Trophoblast cell (in vitro differentiated cells and primary cell): ENCODE data around the gene FHOD3.

ENCODE experiments used
- DNase-seq, 2 donors: peaks; one replicate each; pipeline ENCODE4 v3.0.0-alpha.2; 2016
- H2AFZ ChIP-seq: 2 replicates; pipeline ENCODE4 v1.6.1; 2013; ENCODE audit warnings: low read length, moderate library complexity, mild to moderate bottlenecking; ENCODE audit not compliant: insufficient read depth, poor library complexity
- H2AK5ac ChIP-seq: 2 replicates; pipeline ENCODE4 v1.6.1; 2013; ENCODE audit warnings: mild to moderate bottlenecking, low read length
- H2BK120ac ChIP-seq: 2 replicates; pipeline ENCODE4 v1.6.1; 2013; ENCODE audit warnings: low read length, mild to moderate bottlenecking, moderate library complexity; ENCODE audit not compliant: insufficient read depth, poor library complexity
- H2BK12ac ChIP-seq: 2 replicates; pipeline ENCODE4 v1.6.1; 2013; ENCODE audit warnings: mild to moderate bottlenecking, low read length, moderate library complexity
- H2BK5ac ChIP-seq: 2 replicates; pipeline ENCODE4 v1.6.1; 2013; ENCODE audit warnings: low read length, low read depth, moderate library complexity, mild to moderate bottlenecking; ENCODE audit not compliant: poor library complexity
- H3K14ac ChIP-seq: 2 replicates; pipeline ENCODE4 v1.6.1; 2013; ENCODE audit warnings: mild to moderate bottlenecking, low read length
- H3K18ac ChIP-seq: 2 replicates; pipeline ENCODE4 v1.6.1; 2013; ENCODE audit warnings: mild to moderate bottlenecking, low read length
- H3K23ac ChIP-seq: 2 replicates; pipeline ENCODE4 v1.6.1; 2013; ENCODE audit warnings: low read length
- H3K27ac ChIP-seq: 2 replicates; pipeline ENCODE4 v1.5.1; 2013; ENCODE audit warnings: low read depth, mild to moderate bottlenecking, inconsistent platforms, low read length, moderate library complexity
- H3K27me3 ChIP-seq: 2 replicates; pipeline ENCODE4 v1.6.1; 2013; ENCODE audit warnings: inconsistent platforms, mild to moderate bottlenecking, low read length, moderate library complexity; ENCODE audit not compliant: insufficient read depth
- H3K36me3 ChIP-seq, 2 experiments: 1 replicate in 1 of 2; 2 replicates in 1 of 2; pipeline ENCODE4 v1.6.1; 2013; ENCODE audit warnings: low read length in 2 of 2, mild to moderate bottlenecking in 2 of 2, moderate library complexity in 1 of 2; ENCODE audit not compliant: insufficient read depth in 2 of 2, control insufficient read depth in 1 of 2
- H3K4ac ChIP-seq: 2 replicates; pipeline ENCODE4 v1.6.1; 2013; ENCODE audit warnings: low read depth, mild to moderate bottlenecking, low read length, moderate library complexity
- H3K4me1 ChIP-seq, 2 experiments: 1 replicate in 1 of 2; 2 replicates in 1 of 2; pipeline ENCODE4 v1.6.1; 2013; ENCODE audit warnings: low read length in 2 of 2, mild to moderate bottlenecking in 2 of 2, moderate library complexity in 1 of 2; ENCODE audit not compliant: insufficient read depth in 2 of 2, control insufficient read depth in 1 of 2
- H3K4me2 ChIP-seq: 2 replicates; pipeline ENCODE4 v1.6.1; 2013; ENCODE audit warnings: inconsistent platforms, mild to moderate bottlenecking, low read length, moderate library complexity
- H3K4me3 ChIP-seq: 2 replicates; pipeline ENCODE4 v1.5.1; 2013; ENCODE audit warnings: mild to moderate bottlenecking, low read depth, low read length, inconsistent platforms
- H3K79me1 ChIP-seq: one replicate; pipeline ENCODE4 v1.6.1; 2013; ENCODE audit warnings: low read length
- H3K79me2 ChIP-seq: 2 replicates; pipeline ENCODE4 v1.6.1; 2013; ENCODE audit warnings: low read length, mild to moderate bottlenecking; ENCODE audit not compliant: control insufficient read depth, insufficient read depth, poor library complexity
- H3K9ac ChIP-seq: 2 replicates; pipeline ENCODE4 v1.6.1; 2013; ENCODE audit warnings: mild to moderate bottlenecking, low read length
- H3K9me3 ChIP-seq: 2 replicates; pipeline ENCODE4 v1.6.1; 2013; ENCODE audit warnings: low read depth, mild to moderate bottlenecking, control low read depth, inconsistent platforms, low read length; ENCODE audit not compliant: insufficient read depth
- H4K12ac ChIP-seq: 2 replicates; pipeline ENCODE4 v1.6.1; 2013; ENCODE audit warnings: low read depth, mild to moderate bottlenecking, low read length, moderate library complexity
- H4K8ac ChIP-seq: 2 replicates; pipeline ENCODE4 v1.6.1; 2013; ENCODE audit warnings: low read depth, mild to moderate bottlenecking, low read length, moderate library complexity
- H4K91ac ChIP-seq: one replicate; pipeline ENCODE4 v1.6.1; 2013; ENCODE audit warnings: low read depth, mild to moderate bottlenecking, low read length, moderate library complexity
- WGBS: extraction: QIAGEN DNeasy Blood & Tissue Kit; methylation state at CpG from one replicate; pipeline ENCODE4 v1.1.7; 2013; ENCODE audit warnings: missing lambda C conversion rate; ENCODE audit not compliant: insufficient read length, insufficient coverage; ENCODE audit errors: extremely low coverage; 5-methylcytosine and 5-hydroxymethylcytosine counted together

The FHOD3 gene

DNA sequence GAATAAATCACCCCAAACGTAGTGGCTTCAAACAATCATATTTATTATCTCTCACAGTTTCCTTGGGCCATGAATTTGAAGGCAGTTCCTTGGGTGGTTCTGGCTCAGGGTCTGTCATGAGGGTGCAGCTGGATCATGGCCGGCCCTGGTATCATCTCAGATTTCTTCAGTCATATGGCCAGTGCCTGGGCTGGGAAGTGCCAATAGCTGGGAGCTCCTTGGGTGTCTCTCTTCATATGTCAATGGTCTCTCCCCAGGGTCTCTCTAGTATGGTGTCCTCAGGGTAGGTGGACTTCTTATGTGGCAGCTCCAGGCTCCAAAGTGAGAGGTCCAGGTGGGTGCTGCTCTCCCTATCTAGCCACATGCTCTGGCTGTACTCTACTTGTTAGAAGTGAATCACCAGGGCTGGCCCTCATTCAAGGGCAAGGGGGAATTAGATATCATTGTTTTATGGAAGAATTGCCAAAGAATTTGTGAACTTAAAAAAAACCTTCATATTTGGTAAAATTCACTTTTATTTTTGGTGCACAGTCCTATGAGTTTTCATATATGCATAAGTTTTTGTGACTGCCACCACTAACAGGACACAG lies 15.4 kb downstream of the FHOD3 start:
- Histone ChIP-seq H3K4me2 (no peak overlapping the region), H2AK5ac (no peak overlapping the region), H3K79me1 (peaks cover 10% of the 10 kb centered on the region), H3K9me3 (no peaks in the 10 kb centered on the region), H2BK120ac (no peak overlapping the region), H2AFZ (no peak overlapping the region), H3K14ac (no peak overlapping the region), H3K9ac (no peak overlapping the region), H3K4me3 (no peak overlapping the region), H3K36me3 (peaks cover 0 to 2% of the 10 kb centered on the region in 2 experiments), H3K4me1 (peaks cover 28 to 39% of the 10 kb centered on the region in 2 experiments), H4K8ac (no peak overlapping the region), H4K91ac (no peak overlapping the region), H3K27ac (no peak overlapping the region), H2BK5ac (no peak overlapping the region), H2BK12ac (no peak overlapping the region), H3K27me3 (no peaks in the 10 kb centered on the region), H3K18ac (no peak overlapping the region), H3K23ac (no peak overlapping the region), H3K4ac (no peak overlapping the region), H3K79me2 (no peaks in the 10 kb centered on the region), H4K12ac (no peak overlapping the region)
- no peak for DNase-seq
- no CpG with 5 or more reads among the region's 2 CpGs for WGBS

DNA sequence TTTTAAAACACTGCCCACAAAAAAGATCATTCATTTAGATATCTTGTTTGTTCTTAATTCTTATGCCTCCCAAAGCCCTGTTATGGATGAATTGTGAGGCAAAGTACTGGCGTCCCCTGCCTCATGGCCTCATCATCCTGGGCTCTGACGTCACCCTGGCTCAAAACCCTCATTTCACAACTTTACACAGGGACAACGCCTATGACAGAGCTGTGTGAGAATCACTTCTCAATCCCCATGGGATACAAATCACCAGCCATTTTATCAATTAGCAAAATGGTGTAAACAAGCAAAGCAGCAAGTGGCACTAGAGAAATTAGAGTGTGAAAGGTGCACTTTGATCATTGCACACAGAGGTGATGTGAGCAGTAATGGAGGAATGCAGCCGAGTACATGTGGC lies 16.6 kb downstream of the FHOD3 start:
- no peak overlapping the region for H3K27ac ChIP-seq
- H2BK5ac ChIP-seq = no peak overlapping the region
- H3K9ac ChIP-seq = no peak overlapping the region
- no peak overlapping the region for H3K23ac ChIP-seq
- H3K4ac ChIP-seq = no peak overlapping the region
- no CpG with 5 or more reads among the region's 4 CpGs for WGBS
- no peak overlapping the region for H3K4me3 ChIP-seq
- peaks cover 6% of the 10 kb centered on the region for H3K79me1 ChIP-seq
- no peak overlapping the region for H2AFZ ChIP-seq
- H2BK12ac ChIP-seq = no peak overlapping the region
- no peak overlapping the region for H4K8ac ChIP-seq
- no peaks in the 10 kb centered on the region for H3K27me3 ChIP-seq
- H4K91ac ChIP-seq = no peak overlapping the region
- H3K36me3 ChIP-seq = peaks cover 0 to 2% of the 10 kb centered on the region in 2 experiments
- no peaks in the 10 kb centered on the region for H3K79me2 ChIP-seq
- no peak overlapping the region for H2BK120ac ChIP-seq
- H3K14ac ChIP-seq = no peak overlapping the region
- no peaks in the 10 kb centered on the region for H3K9me3 ChIP-seq
- no peak overlapping the region for H4K12ac ChIP-seq
- DNase-seq = peak in 1 of 2 donors; percentile 56
- H3K18ac ChIP-seq = no peak overlapping the region
- no peak overlapping the region for H3K4me2 ChIP-seq
- H3K4me1 ChIP-seq = peaks cover 21 to 33% of the 10 kb centered on the region in 2 experiments
- no peak overlapping the region for H2AK5ac ChIP-seq

DNA sequence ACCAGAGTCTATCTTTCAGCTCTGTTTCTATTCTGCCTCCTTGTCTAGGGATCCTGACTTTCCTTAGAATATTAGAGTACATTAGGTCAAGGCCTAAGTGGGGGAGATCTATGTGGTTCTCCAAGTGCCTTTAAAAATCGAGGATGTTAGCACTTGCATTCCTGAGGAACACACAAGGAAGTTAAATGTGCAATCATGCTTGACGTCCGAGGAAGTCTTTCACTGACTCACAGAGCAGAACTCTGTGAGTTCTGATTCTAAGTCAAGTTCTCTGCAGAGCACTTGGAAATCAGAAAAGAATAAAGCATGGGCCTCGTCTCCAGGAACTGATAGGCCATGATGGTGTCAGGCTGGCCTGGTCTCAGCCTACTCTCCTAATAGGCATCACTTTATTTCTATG lies 17.2 kb downstream of the FHOD3 start:
- H3K27me3 ChIP-seq = no peaks in the 10 kb centered on the region
- no peak overlapping the region for H3K9ac ChIP-seq
- H2BK12ac ChIP-seq = no peak overlapping the region
- H3K27ac ChIP-seq = no peak overlapping the region
- no peak overlapping the region for H3K4me3 ChIP-seq
- H3K9me3 ChIP-seq = no peaks in the 10 kb centered on the region
- no peak overlapping the region for H4K91ac ChIP-seq
- H3K4ac ChIP-seq = no peak overlapping the region
- H2AFZ ChIP-seq = no peak overlapping the region
- H4K12ac ChIP-seq = no peak overlapping the region
- H3K18ac ChIP-seq = no peak overlapping the region
- H3K4me2 ChIP-seq = no peak overlapping the region
- DNase-seq = no peak
- H3K36me3 ChIP-seq = peaks cover 0 to 2% of the 10 kb centered on the region in 2 experiments
- H2AK5ac ChIP-seq = no peak overlapping the region
- peaks cover 20 to 30% of the 10 kb centered on the region in 2 experiments for H3K4me1 ChIP-seq
- no peak overlapping the region for H3K14ac ChIP-seq
- WGBS = no CpG with 5 or more reads among the region's 4 CpGs
- H4K8ac ChIP-seq = no peak overlapping the region
- no peak overlapping the region for H2BK120ac ChIP-seq
- H3K79me2 ChIP-seq = no peaks in the 10 kb centered on the region
- no peak overlapping the region for H2BK5ac ChIP-seq
- peaks cover 5% of the 10 kb centered on the region for H3K79me1 ChIP-seq
- H3K23ac ChIP-seq = no peak overlapping the region

DNA sequence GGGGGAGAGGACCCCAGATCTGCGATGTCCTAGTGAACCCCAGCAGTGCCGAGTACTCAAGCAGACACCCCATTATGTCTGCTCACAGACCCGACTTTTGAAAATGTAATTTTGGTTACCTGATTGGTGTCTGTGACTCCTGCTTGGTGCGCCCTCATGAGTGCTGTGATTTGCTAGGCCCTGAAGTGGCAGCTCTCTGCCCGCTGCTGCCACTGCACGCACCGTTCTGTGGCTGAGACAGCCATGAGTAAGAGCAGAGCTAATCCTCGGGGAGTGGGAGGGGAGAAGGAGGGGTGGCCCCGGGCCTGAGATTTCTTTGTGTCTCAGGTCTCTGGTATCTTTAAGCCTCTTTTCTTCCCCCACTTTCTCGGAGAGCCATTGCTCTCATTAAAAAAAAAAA lies 18.2 kb downstream of the FHOD3 start:
- H3K36me3 ChIP-seq = peaks cover 0 to 2% of the 10 kb centered on the region in 2 experiments
- no peaks in the 10 kb centered on the region for H3K79me2 ChIP-seq
- H2AFZ ChIP-seq = no peak overlapping the region

More for the DNA sequence above, 18.2 kb downstream of the FHOD3 start:
- Histone ChIP-seq H2BK12ac (peak overlapping the region; percentile 51), H3K23ac (no peak overlapping the region), H4K91ac (no peak overlapping the region), H3K4me1 (peaks cover 16 to 21% of the 10 kb centered on the region in 2 experiments), H3K14ac (no peak overlapping the region), H3K4me2 (no peak overlapping the region), H3K9ac (no peak overlapping the region), H2BK5ac (no peak overlapping the region), H3K4me3 (no peak overlapping the region), H4K8ac (no peak overlapping the region), H3K27me3 (no peaks in the 10 kb centered on the region), H2AK5ac (no peak overlapping the region), H3K79me1 (no peaks in the 10 kb centered on the region), H3K4ac (no peak overlapping the region), H3K18ac (peak overlapping the region; percentile 35), H4K12ac (no peak overlapping the region), H3K27ac (no peak overlapping the region), H2BK120ac (no peak overlapping the region), H3K9me3 (no peaks in the 10 kb centered on the region)
- DNase-seq = no peak
- no CpG with 5 or more reads among the region's 10 CpGs for WGBS
